ENCODE measurements around the gene WDR3.

DNA sequence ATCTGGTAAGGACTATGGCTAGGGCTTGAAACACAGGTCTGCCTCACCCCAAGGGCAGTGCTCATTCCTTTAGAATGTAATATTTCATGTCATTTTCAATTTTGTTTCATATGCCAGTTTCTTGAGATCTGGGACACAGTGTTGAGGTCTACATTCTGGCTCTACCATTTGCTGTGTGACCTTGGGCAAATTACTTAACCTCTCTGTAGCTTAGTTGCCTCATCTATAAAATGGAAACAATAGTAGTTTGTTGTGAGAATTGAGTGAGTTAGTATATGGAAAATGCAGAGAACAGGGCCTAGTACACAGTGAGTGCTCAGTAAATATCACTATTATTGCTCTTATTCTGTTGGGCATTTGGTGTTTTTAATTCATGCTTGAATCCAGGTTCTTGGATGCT lies 84.4 kb downstream of the WDR3 start:
- no peak for TF ChIP-seq POLR2A (IDR thresholded peaks at IDR 0.05)
- TF ChIP-seq, protein P1, sequence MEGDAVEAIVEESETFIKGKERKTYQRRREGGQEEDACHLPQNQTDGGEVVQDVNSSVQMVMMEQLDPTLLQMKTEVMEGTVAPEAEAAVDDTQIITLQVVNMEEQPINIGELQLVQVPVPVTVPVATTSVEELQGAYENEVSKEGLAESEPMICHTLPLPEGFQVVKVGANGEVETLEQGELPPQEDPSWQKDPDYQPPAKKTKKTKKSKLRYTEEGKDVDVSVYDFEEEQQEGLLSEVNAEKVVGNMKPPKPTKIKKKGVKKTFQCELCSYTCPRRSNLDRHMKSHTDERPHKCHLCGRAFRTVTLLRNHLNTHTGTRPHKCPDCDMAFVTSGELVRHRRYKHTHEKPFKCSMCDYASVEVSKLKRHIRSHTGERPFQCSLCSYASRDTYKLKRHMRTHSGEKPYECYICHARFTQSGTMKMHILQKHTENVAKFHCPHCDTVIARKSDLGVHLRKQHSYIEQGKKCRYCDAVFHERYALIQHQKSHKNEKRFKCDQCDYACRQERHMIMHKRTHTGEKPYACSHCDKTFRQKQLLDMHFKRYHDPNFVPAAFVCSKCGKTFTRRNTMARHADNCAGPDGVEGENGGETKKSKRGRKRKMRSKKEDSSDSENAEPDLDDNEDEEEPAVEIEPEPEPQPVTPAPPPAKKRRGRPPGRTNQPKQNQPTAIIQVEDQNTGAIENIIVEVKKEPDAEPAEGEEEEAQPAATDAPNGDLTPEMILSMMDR (IDR thresholded peaks at IDR 0.05 in 4 of 5, conservative IDR thresholded peaks at IDR 0.05 in 1 of 5): no peak

Data from gastrocnemius medialis (tissue), 4 donors.